ENCODE data around the gene PPT1.

GRCh38 chr1:40056519-40057309 lies 40.3 kb downstream of the PPT1 start:
- TF ChIP-seq, protein P1, sequence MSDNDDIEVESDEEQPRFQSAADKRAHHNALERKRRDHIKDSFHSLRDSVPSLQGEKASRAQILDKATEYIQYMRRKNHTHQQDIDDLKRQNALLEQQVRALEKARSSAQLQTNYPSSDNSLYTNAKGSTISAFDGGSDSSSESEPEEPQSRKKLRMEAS (IDR thresholded peaks at IDR 0.05), result no peak
- TF ChIP-seq EZH2 (IDR thresholded peaks at IDR 0.05) (no peak), EZH2phosphoT487 (IDR thresholded peaks at IDR 0.05; ENCODE audit: borderline replicate concordance) (no peak), POLR2A (IDR thresholded peaks at IDR 0.05; ENCODE audit: borderline replicate concordance, extremely low read depth, insufficient read depth, insufficient read length) (no peak), ZNF274 (IDR thresholded peaks at IDR 0.05; ENCODE audit: low read depth, low read length) (no peak), TCF7L2 (IDR thresholded peaks at IDR 0.05; ENCODE audit: borderline replicate concordance, extremely low read depth, insufficient read depth, insufficient read length) (no peak), YY1 (IDR thresholded peaks at IDR 0.05; ENCODE audit: extremely low read depth, insufficient replicate concordance, low read depth, low read length) (no peak), JUND (IDR thresholded peaks at IDR 0.05) (no peak), ATF3 (IDR thresholded peaks at IDR 0.05) (no peak), ZBTB33 (IDR thresholded peaks at IDR 0.05; ENCODE audit: extremely low read depth, insufficient replicate concordance, low read length) (no peak), EGR1 (IDR thresholded peaks at IDR 0.05; ENCODE audit: low read depth) (no peak), POLR2AphosphoS5 (IDR thresholded peaks at IDR 0.05; ENCODE audit: low read depth, low read length) (no peak)
- TF ChIP-seq, protein P2, sequence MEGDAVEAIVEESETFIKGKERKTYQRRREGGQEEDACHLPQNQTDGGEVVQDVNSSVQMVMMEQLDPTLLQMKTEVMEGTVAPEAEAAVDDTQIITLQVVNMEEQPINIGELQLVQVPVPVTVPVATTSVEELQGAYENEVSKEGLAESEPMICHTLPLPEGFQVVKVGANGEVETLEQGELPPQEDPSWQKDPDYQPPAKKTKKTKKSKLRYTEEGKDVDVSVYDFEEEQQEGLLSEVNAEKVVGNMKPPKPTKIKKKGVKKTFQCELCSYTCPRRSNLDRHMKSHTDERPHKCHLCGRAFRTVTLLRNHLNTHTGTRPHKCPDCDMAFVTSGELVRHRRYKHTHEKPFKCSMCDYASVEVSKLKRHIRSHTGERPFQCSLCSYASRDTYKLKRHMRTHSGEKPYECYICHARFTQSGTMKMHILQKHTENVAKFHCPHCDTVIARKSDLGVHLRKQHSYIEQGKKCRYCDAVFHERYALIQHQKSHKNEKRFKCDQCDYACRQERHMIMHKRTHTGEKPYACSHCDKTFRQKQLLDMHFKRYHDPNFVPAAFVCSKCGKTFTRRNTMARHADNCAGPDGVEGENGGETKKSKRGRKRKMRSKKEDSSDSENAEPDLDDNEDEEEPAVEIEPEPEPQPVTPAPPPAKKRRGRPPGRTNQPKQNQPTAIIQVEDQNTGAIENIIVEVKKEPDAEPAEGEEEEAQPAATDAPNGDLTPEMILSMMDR (IDR thresholded peaks at IDR 0.05 in 2 of 3, conservative IDR thresholded peaks at IDR 0.05 in 1 of 3; ENCODE audit: borderline replicate concordance in 1 of 3, insufficient read depth in 1 of 3, low read depth in 2 of 3, low read length in 2 of 3), result no peak
- TF ChIP-seq, protein P3, sequence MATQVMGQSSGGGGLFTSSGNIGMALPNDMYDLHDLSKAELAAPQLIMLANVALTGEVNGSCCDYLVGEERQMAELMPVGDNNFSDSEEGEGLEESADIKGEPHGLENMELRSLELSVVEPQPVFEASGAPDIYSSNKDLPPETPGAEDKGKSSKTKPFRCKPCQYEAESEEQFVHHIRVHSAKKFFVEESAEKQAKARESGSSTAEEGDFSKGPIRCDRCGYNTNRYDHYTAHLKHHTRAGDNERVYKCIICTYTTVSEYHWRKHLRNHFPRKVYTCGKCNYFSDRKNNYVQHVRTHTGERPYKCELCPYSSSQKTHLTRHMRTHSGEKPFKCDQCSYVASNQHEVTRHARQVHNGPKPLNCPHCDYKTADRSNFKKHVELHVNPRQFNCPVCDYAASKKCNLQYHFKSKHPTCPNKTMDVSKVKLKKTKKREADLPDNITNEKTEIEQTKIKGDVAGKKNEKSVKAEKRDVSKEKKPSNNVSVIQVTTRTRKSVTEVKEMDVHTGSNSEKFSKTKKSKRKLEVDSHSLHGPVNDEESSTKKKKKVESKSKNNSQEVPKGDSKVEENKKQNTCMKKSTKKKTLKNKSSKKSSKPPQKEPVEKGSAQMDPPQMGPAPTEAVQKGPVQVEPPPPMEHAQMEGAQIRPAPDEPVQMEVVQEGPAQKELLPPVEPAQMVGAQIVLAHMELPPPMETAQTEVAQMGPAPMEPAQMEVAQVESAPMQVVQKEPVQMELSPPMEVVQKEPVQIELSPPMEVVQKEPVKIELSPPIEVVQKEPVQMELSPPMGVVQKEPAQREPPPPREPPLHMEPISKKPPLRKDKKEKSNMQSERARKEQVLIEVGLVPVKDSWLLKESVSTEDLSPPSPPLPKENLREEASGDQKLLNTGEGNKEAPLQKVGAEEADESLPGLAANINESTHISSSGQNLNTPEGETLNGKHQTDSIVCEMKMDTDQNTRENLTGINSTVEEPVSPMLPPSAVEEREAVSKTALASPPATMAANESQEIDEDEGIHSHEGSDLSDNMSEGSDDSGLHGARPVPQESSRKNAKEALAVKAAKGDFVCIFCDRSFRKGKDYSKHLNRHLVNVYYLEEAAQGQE (IDR thresholded peaks at IDR 0.05; ENCODE audit: low read depth), result no peak

Measured in HCT116 (cell line).